Measurements from ENCODE around the gene RTN4RL1. TPM values are rescaled to one million over a fixed set of nuclear protein-coding genes. Genes with fewer than 3 reads are reported as not detected.

The RTN4RL1 gene
- total RNA-seq, 1 donor from 2014 or later: 0.77 TPM

DNA sequence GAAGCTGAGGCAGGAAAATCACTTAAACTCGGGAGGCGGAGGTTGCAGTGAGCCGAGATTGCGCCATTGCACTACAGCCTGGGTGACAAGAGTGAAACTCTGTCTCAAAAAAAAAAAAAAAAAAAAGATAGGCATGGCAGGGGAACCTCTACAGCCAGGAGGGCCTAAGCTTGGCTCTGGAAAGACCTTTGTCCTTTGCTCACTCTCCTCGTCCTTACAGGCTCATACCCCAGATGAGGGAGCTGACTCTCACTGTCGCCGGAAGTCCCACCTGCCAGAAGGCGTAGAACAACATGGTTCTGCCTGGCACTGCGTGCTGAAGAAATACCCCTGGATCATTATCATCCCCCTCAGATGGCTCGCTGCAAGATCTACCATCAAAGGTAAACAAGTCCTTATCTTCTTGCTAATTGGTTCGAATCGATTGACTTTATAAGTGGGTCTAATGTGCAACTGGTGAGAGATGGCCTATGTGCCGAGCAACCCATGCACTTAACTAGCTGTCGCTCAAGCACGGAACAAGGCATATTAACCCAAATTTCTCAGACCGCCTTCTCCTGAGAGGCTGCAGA lies 29.7 kb downstream of the RTN4RL1 start:
- DNase-seq (ENCODE audit: low read depth) (no peak), FAIRE-seq (no peak)
- no peaks in the 10 kb centered on the region for H3K79me2 ChIP-seq (ENCODE audit: insufficient read depth, low read length)
- H3K4me2 ChIP-seq (ENCODE audit: low read length): no peak overlapping the region
- H3K27me3 Mint-ChIP-seq (ENCODE audit: low read depth, unreplicated experiment): peaks cover 31% of the 10 kb centered on the region
- no peak overlapping the region for H3K9ac ChIP-seq (ENCODE audit: low read length)
- H3K27ac Mint-ChIP-seq (ENCODE audit: unreplicated experiment): no peak overlapping the region
- H2AFZ ChIP-seq (ENCODE audit: low read depth, low read length): no peak overlapping the region
- H3K9me3 ChIP-seq (ENCODE audit: insufficient read depth, low read depth, low read length): no peaks in the 10 kb centered on the region
- H3K4me3 ChIP-seq (ENCODE audit: insufficient read depth, low read depth, low read length): no peak overlapping the region
- no peaks in the 10 kb centered on the region for H3K27me3 ChIP-seq (ENCODE audit: insufficient read depth, low read length)
- no peaks in the 10 kb centered on the region for H3K36me3 ChIP-seq (ENCODE audit: insufficient read depth, low read length)
- no peaks in the 10 kb centered on the region for H4K20me1 ChIP-seq (ENCODE audit: insufficient read depth, low read length)
- peaks cover 5% of the 10 kb centered on the region for H3K9me3 Mint-ChIP-seq (ENCODE audit: unreplicated experiment)
- peaks cover 9% of the 10 kb centered on the region for H3K4me1 ChIP-seq (ENCODE audit: insufficient read depth, low read length)
- H3K27ac ChIP-seq (ENCODE audit: low read depth, low read length): no peak overlapping the region
- H3K4me3 Mint-ChIP-seq (ENCODE audit: unreplicated experiment): no peak overlapping the region
- peaks cover 15% of the 10 kb centered on the region for H3K4me1 Mint-ChIP-seq (ENCODE audit: low read depth, unreplicated experiment)
- H3K36me3 Mint-ChIP-seq (ENCODE audit: low read depth, unreplicated experiment): peaks cover 1% of the 10 kb centered on the region
- TF ChIP-seq, protein P1, sequence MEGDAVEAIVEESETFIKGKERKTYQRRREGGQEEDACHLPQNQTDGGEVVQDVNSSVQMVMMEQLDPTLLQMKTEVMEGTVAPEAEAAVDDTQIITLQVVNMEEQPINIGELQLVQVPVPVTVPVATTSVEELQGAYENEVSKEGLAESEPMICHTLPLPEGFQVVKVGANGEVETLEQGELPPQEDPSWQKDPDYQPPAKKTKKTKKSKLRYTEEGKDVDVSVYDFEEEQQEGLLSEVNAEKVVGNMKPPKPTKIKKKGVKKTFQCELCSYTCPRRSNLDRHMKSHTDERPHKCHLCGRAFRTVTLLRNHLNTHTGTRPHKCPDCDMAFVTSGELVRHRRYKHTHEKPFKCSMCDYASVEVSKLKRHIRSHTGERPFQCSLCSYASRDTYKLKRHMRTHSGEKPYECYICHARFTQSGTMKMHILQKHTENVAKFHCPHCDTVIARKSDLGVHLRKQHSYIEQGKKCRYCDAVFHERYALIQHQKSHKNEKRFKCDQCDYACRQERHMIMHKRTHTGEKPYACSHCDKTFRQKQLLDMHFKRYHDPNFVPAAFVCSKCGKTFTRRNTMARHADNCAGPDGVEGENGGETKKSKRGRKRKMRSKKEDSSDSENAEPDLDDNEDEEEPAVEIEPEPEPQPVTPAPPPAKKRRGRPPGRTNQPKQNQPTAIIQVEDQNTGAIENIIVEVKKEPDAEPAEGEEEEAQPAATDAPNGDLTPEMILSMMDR (IDR thresholded peaks at IDR 0.05; ENCODE audit: insufficient read depth, low read depth, low read length): no peak
- no peak for TF ChIP-seq EZH2 (IDR thresholded peaks at IDR 0.05; ENCODE audit: insufficient read depth, low read length)

DNA sequence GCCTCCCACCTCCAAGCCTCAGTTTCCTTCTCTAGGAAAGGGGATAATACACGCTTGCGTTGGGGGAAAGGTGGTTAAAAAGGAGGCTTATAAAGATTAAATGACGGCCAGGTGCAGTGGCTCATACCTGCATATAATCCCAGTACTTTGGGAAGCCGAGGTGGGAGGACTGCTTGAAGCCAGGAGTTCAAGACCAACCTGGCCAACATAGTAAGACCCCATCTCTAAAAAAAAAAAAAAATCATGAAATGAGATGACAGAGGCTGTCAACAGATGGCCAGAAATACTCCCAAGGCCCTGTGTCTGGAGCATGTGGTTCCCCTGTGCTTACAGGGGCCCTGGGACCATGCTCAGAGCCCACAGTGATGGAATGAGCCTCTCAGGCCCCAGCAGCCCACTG lies 30.4 kb downstream of the RTN4RL1 start:
- FAIRE-seq: no peak
- Histone ChIP-seq H2AFZ (ENCODE audit: low read depth, low read length) (no peak overlapping the region), H3K4me2 (ENCODE audit: low read length) (no peak overlapping the region), H4K20me1 (ENCODE audit: insufficient read depth, low read length) (no peaks in the 10 kb centered on the region), H3K27ac (ENCODE audit: low read depth, low read length) (no peak overlapping the region), H3K9ac (ENCODE audit: low read length) (no peak overlapping the region), H3K27me3 (ENCODE audit: insufficient read depth, low read length) (no peaks in the 10 kb centered on the region), H3K36me3 (ENCODE audit: insufficient read depth, low read length) (no peaks in the 10 kb centered on the region), H3K79me2 (ENCODE audit: insufficient read depth, low read length) (no peaks in the 10 kb centered on the region), H3K9me3 (ENCODE audit: insufficient read depth, low read depth, low read length) (no peaks in the 10 kb centered on the region), H3K4me1 (ENCODE audit: insufficient read depth, low read length) (peaks cover 6% of the 10 kb centered on the region), H3K4me3 (ENCODE audit: insufficient read depth, low read depth, low read length) (no peak overlapping the region)
- TF ChIP-seq, protein P1 (IDR thresholded peaks at IDR 0.05; ENCODE audit: insufficient read depth, low read depth, low read length): no peak
- TF ChIP-seq EZH2 (IDR thresholded peaks at IDR 0.05; ENCODE audit: insufficient read depth, low read length): no peak
- no peak for DNase-seq (ENCODE audit: low read depth)
- Mint-ChIP-seq H3K9me3 (ENCODE audit: unreplicated experiment) (peaks cover 5% of the 10 kb centered on the region), H3K4me3 (ENCODE audit: unreplicated experiment) (no peak overlapping the region), H3K36me3 (ENCODE audit: low read depth, unreplicated experiment) (peaks cover 1% of the 10 kb centered on the region), H3K27me3 (ENCODE audit: low read depth, unreplicated experiment) (peaks cover 33% of the 10 kb centered on the region), H3K4me1 (ENCODE audit: low read depth, unreplicated experiment) (peaks cover 15% of the 10 kb centered on the region), H3K27ac (ENCODE audit: unreplicated experiment) (no peak overlapping the region)

DNA sequence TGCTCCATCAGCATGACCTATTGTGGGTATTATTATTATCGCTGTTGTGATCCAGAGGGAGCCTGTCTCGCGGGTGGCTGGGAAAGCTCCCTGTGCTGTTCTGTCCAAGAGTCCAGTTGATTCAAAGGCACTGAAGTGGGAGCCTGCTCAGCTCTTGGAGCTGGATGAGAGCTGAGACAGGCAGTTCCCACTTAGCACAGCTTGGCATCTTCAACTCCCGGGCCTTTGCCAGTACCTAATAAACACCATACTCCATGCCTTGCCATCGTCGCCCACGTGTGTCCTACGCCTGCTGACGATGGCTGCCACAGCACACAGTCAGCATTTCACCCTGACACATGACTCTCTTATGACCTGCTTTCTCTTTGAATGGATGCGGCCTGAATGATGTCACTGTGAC lies 32.6 kb downstream of the RTN4RL1 start:
- Mint-ChIP-seq H3K27ac (ENCODE audit: unreplicated experiment) (no peak overlapping the region), H3K4me1 (ENCODE audit: low read depth, unreplicated experiment) (peaks cover 11% of the 10 kb centered on the region)

More for the DNA sequence above, 32.6 kb downstream of the RTN4RL1 start:
- Mint-ChIP-seq H3K9me3 (ENCODE audit: unreplicated experiment) (no peaks in the 10 kb centered on the region), H3K36me3 (ENCODE audit: low read depth, unreplicated experiment) (peaks cover 1% of the 10 kb centered on the region), H3K4me3 (ENCODE audit: unreplicated experiment) (no peak overlapping the region), H3K27me3 (ENCODE audit: low read depth, unreplicated experiment) (peaks cover 38% of the 10 kb centered on the region)
- Histone ChIP-seq H3K27ac (ENCODE audit: low read depth, low read length) (no peak overlapping the region), H3K4me3 (ENCODE audit: insufficient read depth, low read depth, low read length) (no peak overlapping the region), H3K79me2 (ENCODE audit: insufficient read depth, low read length) (no peaks in the 10 kb centered on the region), H2AFZ (ENCODE audit: low read depth, low read length) (no peak overlapping the region), H3K36me3 (ENCODE audit: insufficient read depth, low read length) (no peaks in the 10 kb centered on the region), H3K4me1 (ENCODE audit: insufficient read depth, low read length) (peaks cover 17% of the 10 kb centered on the region), H3K9me3 (ENCODE audit: insufficient read depth, low read depth, low read length) (no peaks in the 10 kb centered on the region), H4K20me1 (ENCODE audit: insufficient read depth, low read length) (no peaks in the 10 kb centered on the region), H3K4me2 (ENCODE audit: low read length) (no peak overlapping the region), H3K9ac (ENCODE audit: low read length) (no peak overlapping the region), H3K27me3 (ENCODE audit: insufficient read depth, low read length) (no peaks in the 10 kb centered on the region)
- no peak for DNase-seq (ENCODE audit: low read depth)
- TF ChIP-seq, protein P1 (IDR thresholded peaks at IDR 0.05; ENCODE audit: insufficient read depth, low read depth, low read length): no peak
- no peak for TF ChIP-seq EZH2 (IDR thresholded peaks at IDR 0.05; ENCODE audit: insufficient read depth, low read length)
- FAIRE-seq: no peak

All from astrocyte (in vitro differentiated cells and primary cell).